Right lung (tissue), 5 donors: ENCODE measurements around the gene FAM149B1. TPM values are rescaled to one million over a fixed set of nuclear protein-coding genes. Genes with fewer than 3 reads are reported as not detected.

Experiments
- DNase-seq, 2 donors: peaks; one replicate each; pipeline ENCODE4 v3.0.0-alpha.2; 2013
- polyA plus RNA-seq, 5 donors: library from polyadenylated mRNA; unstranded; fragments of 120-200 nt; gene quantifications; one replicate each; pipeline versions ENCODE4 v1.2.1 to v1.2.3, GENCODE V29; 2013; ENCODE audit warnings: inconsistent platforms in 1 of 5, low replicate concordance in 1 of 5; ENCODE audit not compliant: insufficient read length in 5 of 5, insufficient read depth in 1 of 5

Gene FAM149B1
- polyA plus RNA-seq, 5 donors: 31.2 to 61.9 (median 53.0) TPM

DNA sequence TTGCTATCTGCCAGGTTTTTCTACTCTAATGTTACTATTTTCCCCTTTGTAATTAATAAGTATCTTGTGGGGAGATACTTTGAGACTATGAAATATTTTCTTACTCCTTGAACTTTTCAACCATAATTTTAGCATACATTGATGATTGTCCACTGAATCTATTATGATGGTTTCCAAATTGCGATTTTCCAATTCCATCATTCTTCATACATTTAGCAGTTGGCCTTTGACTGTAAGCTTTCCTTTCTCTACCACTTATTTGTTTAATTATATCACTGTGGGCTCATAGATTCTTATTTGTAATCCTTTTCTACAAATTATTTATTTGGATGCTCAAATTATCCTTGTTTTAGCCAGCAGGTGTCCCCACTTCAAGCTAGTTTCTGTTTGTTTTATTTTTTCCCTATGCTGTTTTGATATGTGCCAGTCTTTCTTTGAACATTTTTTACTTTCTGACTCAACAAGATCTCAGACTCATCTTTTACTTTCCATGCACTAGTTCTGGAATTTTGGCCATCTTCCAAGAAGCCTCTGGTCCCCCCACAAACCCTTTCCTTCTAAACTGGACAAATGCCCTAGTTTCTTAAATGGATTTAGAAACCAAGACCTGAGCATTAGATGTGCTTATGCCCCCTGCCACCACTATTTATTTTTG lies 95.9 kb downstream of the FAM149B1 start:
- no peak for DNase-seq

DNA sequence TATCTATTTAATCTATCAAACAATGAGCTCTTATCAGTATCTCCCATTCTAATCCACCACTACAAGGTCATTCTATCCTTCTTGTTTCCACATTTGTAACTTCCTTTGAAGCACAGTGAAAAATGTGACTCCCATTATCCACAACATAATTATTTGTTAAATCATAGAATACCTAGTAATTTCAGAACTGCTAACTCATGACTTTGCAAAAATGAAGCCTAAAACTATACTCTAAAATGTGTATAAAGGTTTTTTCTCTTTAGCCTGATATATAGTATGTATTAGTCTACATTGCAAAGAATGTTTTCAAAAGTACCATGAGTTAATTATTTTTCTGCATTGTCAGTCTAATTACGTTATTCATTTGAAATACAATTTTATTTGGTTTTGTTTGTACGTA lies 96.5 kb downstream of the FAM149B1 start:
- DNase-seq: no peak

DNA sequence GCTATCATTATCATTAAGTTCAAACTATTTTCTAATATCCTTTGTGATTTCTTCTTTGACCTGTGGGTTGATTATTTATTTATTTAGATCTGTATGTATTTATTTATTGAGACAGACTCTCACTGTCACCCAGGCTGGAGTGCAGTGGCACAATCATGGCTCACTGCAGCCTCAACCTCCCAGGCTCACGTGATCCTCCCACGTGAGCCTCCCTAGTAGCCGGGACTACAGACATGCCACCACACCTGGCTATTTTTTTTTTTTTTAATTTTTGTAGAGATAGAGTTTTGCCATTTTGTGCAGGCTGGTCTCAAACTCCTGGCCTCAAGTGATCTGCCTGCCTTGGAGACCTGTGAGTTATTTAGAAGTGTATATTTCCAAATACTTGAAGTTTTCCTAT lies 113.2 kb downstream of the FAM149B1 start:
- DNase-seq: no peak

DNA sequence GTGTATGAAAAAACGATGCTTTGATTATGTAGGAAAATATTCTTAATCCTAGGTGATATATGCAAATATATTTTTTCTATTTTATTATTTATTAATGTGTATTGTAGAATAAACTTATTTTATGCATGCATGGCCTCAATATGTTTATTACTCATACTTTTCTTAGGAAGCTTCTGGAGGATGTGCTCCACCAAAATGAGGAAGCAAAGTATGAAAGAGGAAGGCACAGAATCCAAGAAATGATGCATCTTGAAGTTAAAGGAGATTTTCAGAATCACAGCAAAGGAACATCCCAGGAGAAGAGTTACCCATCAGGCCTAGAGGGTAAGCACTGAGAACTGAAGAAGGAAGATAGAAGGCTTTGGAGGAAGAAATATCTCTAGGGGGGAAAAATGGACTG lies 119.5 kb downstream of the FAM149B1 start:
- no peak for DNase-seq

DNA sequence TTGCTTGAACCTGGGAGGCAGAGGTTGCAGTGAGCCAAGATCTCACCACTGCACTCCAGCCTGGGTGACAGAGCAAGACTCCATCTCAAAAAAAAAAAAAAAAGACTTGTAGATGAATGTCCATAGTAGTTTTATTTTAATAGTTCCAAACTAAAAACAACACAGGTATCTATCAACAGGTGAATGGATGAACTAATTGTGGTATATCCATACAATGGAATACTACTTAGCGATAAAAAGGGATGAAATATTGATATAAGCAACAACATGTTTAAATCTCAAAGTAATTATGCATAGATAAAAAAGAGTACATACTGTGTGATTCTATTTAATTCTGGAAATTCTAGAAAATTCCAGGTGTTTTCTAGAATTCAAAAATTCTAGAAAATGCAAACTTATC lies 122.0 kb downstream of the FAM149B1 start:
- no peak for DNase-seq

DNA sequence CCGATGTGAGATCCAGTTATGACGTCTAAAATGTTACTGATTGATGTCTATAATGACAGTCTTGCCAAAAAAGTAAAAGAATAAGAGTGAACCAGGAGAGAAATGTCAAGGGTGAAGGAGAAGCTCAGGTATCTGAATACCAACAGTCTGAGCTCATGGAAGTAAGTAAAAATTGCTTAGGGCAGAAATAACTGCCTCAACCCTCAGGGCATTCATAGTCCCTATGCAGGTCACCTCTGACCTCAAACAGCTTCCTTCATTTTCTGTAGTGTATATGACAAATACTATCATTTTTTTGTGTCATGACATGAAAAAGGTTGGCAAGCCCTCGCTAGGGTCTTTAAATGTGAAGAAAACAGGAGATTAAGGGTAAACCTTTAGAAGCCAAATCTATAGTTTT lies 125.5 kb downstream of the FAM149B1 start:
- DNase-seq: no peak

Other genes with a start within 250 kb of the FAM149B1 start
- 1 to 10 TPM in 3 of 5 donors, under 1 TPM in 2; 0.42 to 1.9 (median 1.3) TPM for gene PLA2G12B, start 213.3 kb upstream of the FAM149B1 start, polyA plus RNA-seq
- gene P4HA1, start 71.3 kb upstream of the FAM149B1 start, polyA plus RNA-seq: 10 to 100 TPM; 51.4 to 84.2 (median 71.5) TPM
- gene NUDT13, start 57.7 kb upstream of the FAM149B1 start, polyA plus RNA-seq: 1 to 10 TPM; 5.2 to 8.7 (median 6.9) TPM
- gene ECD, start 111 bp upstream of the FAM149B1 start, polyA plus RNA-seq: 10 to 100 TPM; 30.7 to 42.4 (median 39.0) TPM
- gene DNAJC9, start 79.1 kb downstream of the FAM149B1 start, polyA plus RNA-seq: 10 to 100 TPM; 28.9 to 35.1 (median 31.6) TPM
- gene MRPS16, start 84.5 kb downstream of the FAM149B1 start, polyA plus RNA-seq: 10 to 100 TPM; 58.7 to 73.6 (median 62.9) TPM
- gene CFAP70, start 190.7 kb downstream of the FAM149B1 start, polyA plus RNA-seq: 10 to 100 TPM; 10.7 to 20.4 (median 15.8) TPM
- 10 to 100 TPM; 63.9 to 76.9 (median 71.0) TPM for gene ANXA7, start 245.9 kb downstream of the FAM149B1 start, polyA plus RNA-seq